ENCODE results near the gene ZNF236. TPM values are rescaled to one million over a fixed set of nuclear protein-coding genes. Genes with fewer than 3 reads are reported as not detected.

Gene ZNF236
- total and polyA plus RNA-seq, 10 of the 15 experiments (the other 5 are each of a cell fraction or from before 2014, with no cell fraction given) = 1.0 to 14.4 (median 5.9) TPM

- ChIA-PET RAD21 (ENCODE audit: unreplicated experiment) (interaction anchor here (1.5 kb wide), 1 partner anchor 71 kb away, joined by 5 read pairs; no protein-coding TSS in a partner anchor), POLR2A (no interaction called here), CTCF (interaction anchor here (0.7 to 2.8 kb wide), 5 partner anchors 14 to 836 kb away, joined by 3 to 24 read pairs (median 4); no protein-coding TSS in a partner anchor), SMC1A (ENCODE audit: uncharacterized antibody, unreplicated experiment) (interaction anchor here (1.3 kb wide), 2 partner anchors 54 to 73 kb away, joined by 4 to 5 read pairs; no protein-coding TSS in a partner anchor)
- H3K79me2 ChIP-seq (ENCODE audit: control insufficient read depth, insufficient read depth, low read length) = no peaks in the 10 kb centered on the region
- no peak overlapping the region for H2AFZ ChIP-seq (ENCODE audit: control insufficient read depth, low read depth, low read length)
- in situ Hi-C loops (cut with MboI) (no loop called here), intact Hi-C loops (cut with micrococcal nuclease; ENCODE audit: unreplicated experiment) (loop anchor here (2.0 kb wide), 1 partner anchor 109 kb away; no protein-coding TSS in a partner anchor)
- TF ChIP-seq ZNF622 (IDR thresholded peaks at IDR 0.05) (no peak), RUNX3 (IDR thresholded peaks at IDR 0.05; ENCODE audit: low read length) (no peak), SMC3 (IDR thresholded peaks at IDR 0.05; ENCODE audit: borderline replicate concordance, low read length) (no peak), SRF (IDR thresholded peaks at IDR 0.05; ENCODE audit: low read depth in 2 of 2, low read length in 2 of 2) (no peak), YBX1 (IDR thresholded peaks at IDR 0.05) (no peak), NRF1 (conservative IDR thresholded peaks at IDR 0.05; ENCODE audit: low read depth, low read length) (no peak), SMARCA5 (IDR thresholded peaks at IDR 0.05) (no peak), NR2C2 (IDR thresholded peaks at IDR 0.05; ENCODE audit: borderline replicate concordance, control insufficient read depth, insufficient read length, low read depth) (no peak), KLF5 (IDR thresholded peaks at IDR 0.05; ENCODE audit: partially characterized antibody) (no peak)
- no peaks in the 10 kb centered on the region for H3K9me3 ChIP-seq (replicated peaks; ENCODE audit: control insufficient read depth, insufficient read depth, low read length)
- ATAC-seq = no peak
- 96% methylated on average over 17 of the region's 17 CpGs for WGBS (ENCODE audit: insufficient coverage, insufficient replicate concordance, low lambda C conversion rate, missing lambda C conversion rate)
- no peaks in the 10 kb centered on the region for H3K4me1 ChIP-seq (ENCODE audit: control insufficient read depth, insufficient read depth, low read length)
- no peak overlapping the region for H3K4me3 ChIP-seq
- no peak for FAIRE-seq
- H3K27me3 ChIP-seq (replicated peaks in 1 of 2; ENCODE audit: control insufficient read depth in 2 of 2, insufficient read depth in 2 of 2, low read length in 1 of 2) = no peaks in the 10 kb centered on the region
- H3K36me3 ChIP-seq (ENCODE audit: control insufficient read depth in 2 of 2, insufficient read depth in 2 of 2, low read length in 1 of 2) = peaks cover 6 to 18% of the 10 kb centered on the region in 2 experiments; a peak in 3 of 4 replicates
- BruUV-seq (replicated peaks) = no TSS peak
- no peak overlapping the region for H3K4me2 ChIP-seq (ENCODE audit: control insufficient read depth, insufficient read depth)
- H4K20me1 ChIP-seq (ENCODE audit: control insufficient read depth, insufficient read depth) = no peaks in the 10 kb centered on the region
- H3K9ac ChIP-seq (ENCODE audit: control insufficient read depth, insufficient read depth, low read length) = no peak overlapping the region
- no peak for DNase-seq (ENCODE audit: low read depth, low spot score)
- H3K27ac ChIP-seq (ENCODE audit: control insufficient read depth, insufficient read depth) = no peak overlapping the region
Measured at GRCh38 chr18:76873713-76874112, 51.4 kb downstream of the ZNF236 start.
